ENCODE results near the gene SMTN. TPM values are rescaled to one million over a fixed set of nuclear protein-coding genes. Genes with fewer than 3 reads are reported as not detected.

The SMTN gene
- total and polyA plus RNA-seq, 7 experiments from 2014 or later: 1.1 to 14.9 (median 4.4) TPM

- Mint-ChIP-seq H3K4me1 (peaks cover 7 to 15% (median 14%) of the 10 kb centered on the region in 7 donors), H3K36me3 (no peaks in the 10 kb centered on the region), H3K27me3 (no peaks in the 10 kb centered on the region), H3K9me3 (no peaks in the 10 kb centered on the region), H3K27ac (no peak overlapping the region), H3K4me3 (no peak overlapping the region)
- POLR2A ChIA-PET: interaction anchor here (1.0 kb wide), 1 partner anchor 453 kb away, joined by 3 read pairs; the partner anchor contains the start of gene SLC35E4
- CTCF ChIA-PET: interaction anchor here (1.1 to 8.1 kb wide), 3 partner anchors 141 to 327 kb away, joined by 3 to 59 read pairs (median 10); no protein-coding TSS in a partner anchor
- no peak for ATAC-seq
- DNase-seq: no peak
- Histone ChIP-seq H3K4me3 (ENCODE audit: low read length) (no peak overlapping the region), H3K27ac (ENCODE audit: low read depth, low read length) (no peak overlapping the region), H3K27me3 (ENCODE audit: control insufficient read depth in 2 of 2, insufficient read depth in 2 of 2, low read length in 2 of 2) (no peaks in the 10 kb centered on the region), H3K36me3 (ENCODE audit: control insufficient read depth in 2 of 3, insufficient read depth in 3 of 3, low read length in 3 of 3) (peaks cover 0 to 3% (median 0%) of the 10 kb centered on the region in 3 experiments), H3K9me3 (ENCODE audit: control insufficient read depth in 2 of 3, low read length in 3 of 3) (no peaks in the 10 kb centered on the region), H3K4me1 (ENCODE audit: control insufficient read depth in 2 of 2, insufficient read depth in 2 of 2, low read length in 2 of 2) (peaks cover 5 to 9% of the 10 kb centered on the region in 2 donors)
- intact Hi-C loops (cut with micrococcal nuclease): loop anchor here in 1 of 2 donors (5.0 to 10.0 kb wide), 2 partner anchors 309 to 666 kb away; partner anchors contain the start of genes DEPDC5, DRG1 and PRR14L
Observed at GRCh38 chr22:31088233-31088986, 7.3 kb downstream of the SMTN start.

DNA sequence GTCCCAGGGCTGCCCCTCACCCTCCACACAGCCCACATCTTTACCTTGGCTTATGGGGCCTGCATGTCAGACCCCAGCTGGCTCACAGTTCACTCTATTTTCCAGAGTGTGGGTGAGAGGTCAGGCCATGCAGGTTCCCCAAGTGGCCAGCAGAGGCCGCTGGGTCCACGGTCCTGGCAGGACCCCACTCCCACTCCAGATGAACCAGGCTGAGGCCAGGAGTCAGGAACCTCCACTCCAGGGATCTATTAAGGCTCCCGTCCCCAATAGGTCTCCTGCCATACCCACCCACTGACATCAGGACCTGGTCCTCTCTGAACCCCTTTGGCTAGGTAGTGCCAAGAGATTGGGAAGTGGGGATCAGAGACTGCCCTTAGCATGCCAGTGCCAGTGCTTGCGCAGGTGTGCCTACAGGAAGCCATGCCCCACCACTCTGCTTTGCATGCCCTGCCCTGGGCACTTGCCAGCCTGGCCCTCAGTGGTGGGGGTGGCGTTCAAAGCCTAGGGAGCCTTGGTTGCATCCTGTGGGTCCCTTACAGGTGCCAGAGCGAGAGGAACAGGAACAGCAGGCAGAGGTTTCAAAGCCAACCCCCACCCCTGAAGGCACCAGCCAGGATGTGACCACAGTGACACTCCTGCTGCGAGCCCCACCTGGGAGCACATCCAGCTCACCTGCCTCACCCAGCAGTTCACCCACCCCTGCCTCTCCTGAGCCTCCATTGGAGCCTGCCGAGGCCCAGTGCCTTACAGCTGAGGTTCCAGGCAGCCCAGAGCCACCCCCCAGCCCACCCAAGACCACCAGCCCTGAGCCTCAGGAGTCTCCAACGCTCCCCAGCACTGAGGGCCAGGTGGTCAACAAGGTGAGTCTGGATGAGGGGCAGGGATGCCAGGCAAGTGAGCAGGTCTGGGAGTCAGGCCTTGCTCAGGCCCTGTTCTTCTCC, 8.3 kb downstream of the SMTN start:
- ChIA-PET CTCF (interaction anchor here (0.8 to 8.1 kb wide), 3 partner anchors 140 to 168 kb away, joined by 4 to 59 read pairs (median 10); no protein-coding TSS in a partner anchor), POLR2A (interaction anchor here (1.0 kb wide), 1 partner anchor 454 kb away, joined by 3 read pairs; the partner anchor contains the start of gene SLC35E4)
- no peaks in the 10 kb centered on the region for H3K27me3 ChIP-seq (ENCODE audit: control insufficient read depth in 2 of 2, insufficient read depth in 2 of 2, low read length in 2 of 2)
- H3K4me3 ChIP-seq (ENCODE audit: low read length): no peak overlapping the region
- no peak overlapping the region for H3K27ac ChIP-seq (ENCODE audit: low read depth, low read length)
- H3K9me3 Mint-ChIP-seq: no peaks in the 10 kb centered on the region
- H3K27me3 Mint-ChIP-seq: no peaks in the 10 kb centered on the region
- peaks cover 0 to 3% (median 0%) of the 10 kb centered on the region in 3 experiments for H3K36me3 ChIP-seq (ENCODE audit: control insufficient read depth in 2 of 3, insufficient read depth in 3 of 3, low read length in 3 of 3)
- H3K9me3 ChIP-seq (ENCODE audit: control insufficient read depth in 2 of 3, low read length in 3 of 3): no peaks in the 10 kb centered on the region
- no peaks in the 10 kb centered on the region for H3K4me1 ChIP-seq (ENCODE audit: control insufficient read depth in 2 of 2, insufficient read depth in 2 of 2, low read length in 2 of 2)
- intact Hi-C loops (cut with micrococcal nuclease): loop anchor here (1.0 to 10.0 kb wide), 4 partner anchors 60 to 665 kb away; partner anchors contain the start of genes DEPDC5 (in 1 of the 2), DRG1 (in 1 of the 2) and PRR14L (in 1 of the 2)
- DNase-seq (peak in 3 of 9 donors; percentile 25 to 31 (median 27)), ATAC-seq (no peak)
- H3K4me1 Mint-ChIP-seq: peaks cover 0 to 5% (median 4%) of the 10 kb centered on the region in 7 donors
- no peak overlapping the region for H3K4me3 Mint-ChIP-seq
- H3K27ac Mint-ChIP-seq: no peak overlapping the region
- no peaks in the 10 kb centered on the region for H3K36me3 Mint-ChIP-seq

DNA sequence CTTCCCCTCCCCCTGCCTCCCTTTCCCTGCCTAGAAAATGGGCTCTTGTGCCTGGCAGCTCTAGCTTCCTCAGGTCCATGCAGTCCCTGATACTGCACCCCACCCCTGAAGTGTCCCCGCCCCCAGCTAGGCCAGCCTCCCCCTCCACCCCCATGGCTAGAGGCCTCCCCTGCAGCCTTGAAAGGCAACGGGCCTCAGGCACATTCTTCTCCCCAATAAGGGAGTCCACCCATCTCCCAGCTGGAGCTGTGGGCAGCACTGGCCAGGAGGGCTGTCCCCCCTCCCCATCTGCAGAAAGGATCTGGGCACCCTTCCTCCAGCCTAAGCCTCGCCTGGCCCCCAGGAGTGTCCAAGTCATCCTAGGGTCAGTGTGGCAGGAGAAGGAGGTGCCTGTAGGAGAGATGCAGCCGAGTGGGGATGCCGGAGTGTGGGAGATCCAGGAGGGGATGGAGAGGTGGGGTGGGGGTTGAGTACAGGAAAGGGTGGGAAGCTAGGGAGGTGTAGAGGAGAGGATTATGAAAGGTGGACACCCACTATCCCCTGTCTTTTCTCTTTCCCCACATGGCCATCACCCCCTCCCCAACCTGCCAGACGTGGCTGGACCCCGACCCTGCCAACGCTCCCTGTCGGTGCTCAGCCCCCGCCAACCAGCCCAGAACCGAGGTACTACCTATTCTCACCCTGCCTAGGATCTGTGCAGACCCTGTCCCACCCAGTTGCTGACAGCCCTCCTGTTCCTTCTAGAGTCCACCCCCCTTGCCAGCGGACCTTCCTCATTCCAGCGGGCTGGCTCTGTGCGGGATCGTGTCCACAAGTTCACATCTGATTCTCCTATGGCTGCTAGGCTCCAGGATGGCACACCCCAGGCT, 9.3 kb downstream of the SMTN start:
- Histone ChIP-seq H3K9me3 (ENCODE audit: control insufficient read depth in 2 of 3, low read length in 3 of 3) (no peaks in the 10 kb centered on the region), H3K27me3 (ENCODE audit: control insufficient read depth in 2 of 2, insufficient read depth in 2 of 2, low read length in 2 of 2) (no peaks in the 10 kb centered on the region), H3K36me3 (ENCODE audit: control insufficient read depth in 2 of 3, insufficient read depth in 3 of 3, low read length in 3 of 3) (no peaks in the 10 kb centered on the region), H3K4me1 (ENCODE audit: control insufficient read depth in 2 of 2, insufficient read depth in 2 of 2, low read length in 2 of 2) (no peaks in the 10 kb centered on the region), H3K4me3 (ENCODE audit: low read length) (no peak overlapping the region), H3K27ac (ENCODE audit: low read depth, low read length) (no peak overlapping the region)
- H3K4me1 Mint-ChIP-seq: peaks cover 0 to 1% (median 0%) of the 10 kb centered on the region in 7 donors
- no peak for ATAC-seq
- intact Hi-C loops (cut with micrococcal nuclease): no loop called here
- no peaks in the 10 kb centered on the region for H3K36me3 Mint-ChIP-seq
- no peaks in the 10 kb centered on the region for H3K27me3 Mint-ChIP-seq
- H3K27ac Mint-ChIP-seq: no peak overlapping the region
- ChIA-PET CTCF (interaction anchor here (0.8 kb wide), 1 partner anchor 169 kb away, joined by 4 read pairs; no protein-coding TSS in a partner anchor), POLR2A (no interaction called here)
- DNase-seq: no peak
- H3K4me3 Mint-ChIP-seq: no peak overlapping the region
- no peaks in the 10 kb centered on the region for H3K9me3 Mint-ChIP-seq

- H3K27ac Mint-ChIP-seq: no peak overlapping the region
- Histone ChIP-seq H3K9me3 (ENCODE audit: control insufficient read depth in 2 of 3, low read length in 3 of 3) (no peaks in the 10 kb centered on the region), H3K27me3 (ENCODE audit: control insufficient read depth in 2 of 2, insufficient read depth in 2 of 2, low read length in 2 of 2) (no peaks in the 10 kb centered on the region), H3K27ac (ENCODE audit: low read depth, low read length) (no peak overlapping the region), H3K4me1 (ENCODE audit: control insufficient read depth in 2 of 2, insufficient read depth in 2 of 2, low read length in 2 of 2) (no peaks in the 10 kb centered on the region), H3K36me3 (ENCODE audit: control insufficient read depth in 2 of 3, insufficient read depth in 3 of 3, low read length in 3 of 3) (no peaks in the 10 kb centered on the region), H3K4me3 (ENCODE audit: low read length) (no peak overlapping the region)
- intact Hi-C loops (cut with micrococcal nuclease): no loop called here
- ATAC-seq: no peak
- DNase-seq: no peak
- no peak overlapping the region for H3K4me3 Mint-ChIP-seq
- no peaks in the 10 kb centered on the region for H3K27me3 Mint-ChIP-seq
- no peaks in the 10 kb centered on the region for H3K4me1 Mint-ChIP-seq
- CTCF ChIA-PET: interaction anchor here (2.0 kb wide), 1 partner anchor 9 kb away, joined by 7 read pairs; no protein-coding TSS in a partner anchor
- H3K36me3 Mint-ChIP-seq: peaks cover 0 to 4% (median 0%) of the 10 kb centered on the region in 5 donors
- POLR2A ChIA-PET: no interaction called here
- H3K9me3 Mint-ChIP-seq: no peaks in the 10 kb centered on the region
Observed at GRCh38 chr22:31091106-31091975, 10.2 kb downstream of the SMTN start.

GRCh38 chr22:31092161-31092560, 11.0 kb downstream of the SMTN start:
- ChIA-PET CTCF (interaction anchor here (0.9 to 2.0 kb wide), 2 partner anchors 10 to 336 kb away, joined by 3 to 7 read pairs; no protein-coding TSS in a partner anchor), POLR2A (interaction anchor here (0.6 kb wide), 1 partner anchor 243 kb away, joined by 4 read pairs; no protein-coding TSS in a partner anchor)
- Mint-ChIP-seq H3K9me3 (no peaks in the 10 kb centered on the region), H3K36me3 (peaks cover 0 to 7% (median 0%) of the 10 kb centered on the region in 5 donors), H3K4me3 (no peak overlapping the region), H3K4me1 (peaks cover 0 to 2% (median 0%) of the 10 kb centered on the region in 7 donors), H3K27ac (peak overlapping the region in 1 of 9 donors; percentile 27), H3K27me3 (no peaks in the 10 kb centered on the region)
- Histone ChIP-seq H3K27me3 (ENCODE audit: control insufficient read depth in 2 of 2, insufficient read depth in 2 of 2, low read length in 2 of 2) (no peaks in the 10 kb centered on the region), H3K36me3 (ENCODE audit: control insufficient read depth in 2 of 3, insufficient read depth in 3 of 3, low read length in 3 of 3) (no peaks in the 10 kb centered on the region), H3K4me1 (ENCODE audit: control insufficient read depth in 2 of 2, insufficient read depth in 2 of 2, low read length in 2 of 2) (no peaks in the 10 kb centered on the region), H3K27ac (ENCODE audit: low read depth, low read length) (no peak overlapping the region), H3K4me3 (ENCODE audit: low read length) (no peak overlapping the region), H3K9me3 (ENCODE audit: control insufficient read depth in 2 of 3, low read length in 3 of 3) (no peaks in the 10 kb centered on the region)
- ATAC-seq (no peak), DNase-seq (no peak)
- intact Hi-C loops (cut with micrococcal nuclease): no loop called here
